Fibroblast of mammary gland (primary cell): ENCODE measurements around the gene JARID2.

Source experiments
- DNase-seq: peaks from one replicate; pipeline ENCODE4 v3.0.0-alpha.2; 2010; ENCODE audit warnings: low read depth
- H3K4me3 ChIP-seq: 2 replicates; pipeline ENCODE4 v1.5.1; 2011; ENCODE audit warnings: low read depth, mild to moderate bottlenecking, low read length, moderate library complexity; ENCODE audit not compliant: control insufficient read depth
- TF ChIP-seq, protein P1 (sequence below): conservative IDR thresholded peaks from 2 replicates; pipeline ENCODE4 v1.5.1; 2011; ENCODE audit warnings: low read depth, low read length, inconsistent platforms; ENCODE audit not compliant: control insufficient read depth, insufficient read depth

The JARID2 gene

DNA sequence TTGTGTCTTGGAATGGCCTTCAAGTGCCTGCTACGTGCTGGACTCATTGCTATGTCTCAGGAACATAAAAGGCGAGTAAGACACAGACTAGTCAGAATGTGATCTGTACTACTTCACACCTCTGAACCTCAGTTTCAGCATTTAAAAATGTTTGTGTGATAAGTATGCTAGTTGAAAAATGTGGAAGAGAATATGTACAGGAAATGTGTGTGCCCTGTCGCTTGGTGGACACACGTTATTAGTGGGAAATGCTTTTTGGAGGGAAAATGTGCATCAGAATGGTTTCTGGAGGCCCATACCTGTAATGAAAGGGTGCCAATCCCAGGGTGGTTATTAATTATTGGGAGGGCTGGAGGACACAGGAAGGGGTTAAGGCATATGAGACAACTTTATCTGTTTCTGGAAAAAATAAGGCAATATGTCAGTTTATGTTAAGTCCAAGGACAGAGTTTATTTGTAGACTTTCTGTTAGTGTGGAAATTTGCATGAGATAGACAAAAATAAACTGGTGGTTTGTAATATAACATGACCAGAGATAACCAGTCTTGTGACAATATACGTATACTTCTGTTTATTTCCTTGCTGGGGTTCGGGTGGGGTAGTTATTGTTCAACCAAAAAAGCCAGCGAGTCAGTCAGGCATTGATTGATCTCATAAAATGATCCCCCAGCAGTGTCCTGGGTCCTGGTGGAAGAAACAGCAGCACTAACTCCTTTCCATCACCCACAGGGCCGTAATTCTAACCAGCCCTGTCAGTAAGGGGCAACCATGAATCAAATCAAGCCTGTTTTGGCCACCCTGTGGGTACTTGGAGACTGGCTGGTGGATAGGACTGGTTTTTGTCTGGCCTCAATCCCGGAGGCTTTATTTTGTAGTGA is 117.9 kb downstream of the JARID2 start:
- no peak for DNase-seq
- TF ChIP-seq, protein P1, sequence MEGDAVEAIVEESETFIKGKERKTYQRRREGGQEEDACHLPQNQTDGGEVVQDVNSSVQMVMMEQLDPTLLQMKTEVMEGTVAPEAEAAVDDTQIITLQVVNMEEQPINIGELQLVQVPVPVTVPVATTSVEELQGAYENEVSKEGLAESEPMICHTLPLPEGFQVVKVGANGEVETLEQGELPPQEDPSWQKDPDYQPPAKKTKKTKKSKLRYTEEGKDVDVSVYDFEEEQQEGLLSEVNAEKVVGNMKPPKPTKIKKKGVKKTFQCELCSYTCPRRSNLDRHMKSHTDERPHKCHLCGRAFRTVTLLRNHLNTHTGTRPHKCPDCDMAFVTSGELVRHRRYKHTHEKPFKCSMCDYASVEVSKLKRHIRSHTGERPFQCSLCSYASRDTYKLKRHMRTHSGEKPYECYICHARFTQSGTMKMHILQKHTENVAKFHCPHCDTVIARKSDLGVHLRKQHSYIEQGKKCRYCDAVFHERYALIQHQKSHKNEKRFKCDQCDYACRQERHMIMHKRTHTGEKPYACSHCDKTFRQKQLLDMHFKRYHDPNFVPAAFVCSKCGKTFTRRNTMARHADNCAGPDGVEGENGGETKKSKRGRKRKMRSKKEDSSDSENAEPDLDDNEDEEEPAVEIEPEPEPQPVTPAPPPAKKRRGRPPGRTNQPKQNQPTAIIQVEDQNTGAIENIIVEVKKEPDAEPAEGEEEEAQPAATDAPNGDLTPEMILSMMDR = no peak
- H3K4me3 ChIP-seq = no peak overlapping the region

DNA sequence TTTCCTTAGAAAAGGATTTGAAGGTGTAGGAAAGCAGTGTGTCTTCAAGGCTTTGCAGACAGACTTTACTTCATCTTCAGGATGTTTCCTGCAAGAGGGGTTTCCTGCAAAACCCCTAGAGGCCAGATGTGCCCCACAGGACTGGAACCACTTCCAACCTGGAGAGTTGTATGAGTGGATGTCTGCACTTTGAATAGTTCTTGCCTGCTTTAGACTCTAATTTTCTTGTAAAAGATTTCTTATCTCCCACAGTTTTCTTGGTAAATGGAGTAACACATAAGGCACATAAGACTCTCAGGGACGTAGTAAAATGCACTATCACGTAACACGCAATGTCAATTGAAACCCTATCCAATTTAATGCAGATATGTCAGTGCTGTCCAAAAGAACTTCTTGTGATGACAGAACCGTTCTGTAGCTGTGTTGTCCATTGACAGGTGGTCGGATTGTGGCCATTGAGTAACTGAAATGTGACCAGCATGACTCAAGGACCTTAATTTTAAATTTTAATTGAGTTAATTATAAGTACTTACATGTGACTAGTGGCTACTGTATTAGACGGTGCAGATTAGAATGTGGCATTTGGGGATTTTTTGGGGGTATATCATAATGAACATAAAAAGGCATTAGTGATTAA is 118.7 kb downstream of the JARID2 start:
- H3K4me3 ChIP-seq = no peak overlapping the region
- TF ChIP-seq, protein P1 = no peak
- no peak for DNase-seq

DNA sequence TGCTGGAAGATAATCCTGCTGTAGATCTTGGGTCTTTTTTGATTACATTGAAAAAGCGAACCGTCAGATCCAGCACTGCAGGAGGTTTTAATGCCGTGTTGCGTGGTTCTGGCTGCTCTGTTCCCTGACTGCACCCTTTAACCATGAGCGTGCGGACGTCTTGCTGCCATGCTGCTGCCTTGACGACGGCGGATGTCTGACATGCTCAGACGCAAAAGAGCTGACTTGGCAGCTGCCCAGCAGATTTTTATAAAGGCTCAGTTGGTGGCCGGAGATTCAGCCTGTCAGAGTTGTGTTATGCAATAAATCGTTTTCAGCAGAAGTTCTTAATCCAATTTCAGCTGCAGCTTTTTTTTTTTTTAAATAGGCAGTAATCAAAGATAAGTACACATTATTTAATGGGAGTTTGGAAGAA is 119.4 kb downstream of the JARID2 start:
- peak; percentile 82 for DNase-seq
- TF ChIP-seq, protein P1 = no peak
- no peak overlapping the region for H3K4me3 ChIP-seq

DNA sequence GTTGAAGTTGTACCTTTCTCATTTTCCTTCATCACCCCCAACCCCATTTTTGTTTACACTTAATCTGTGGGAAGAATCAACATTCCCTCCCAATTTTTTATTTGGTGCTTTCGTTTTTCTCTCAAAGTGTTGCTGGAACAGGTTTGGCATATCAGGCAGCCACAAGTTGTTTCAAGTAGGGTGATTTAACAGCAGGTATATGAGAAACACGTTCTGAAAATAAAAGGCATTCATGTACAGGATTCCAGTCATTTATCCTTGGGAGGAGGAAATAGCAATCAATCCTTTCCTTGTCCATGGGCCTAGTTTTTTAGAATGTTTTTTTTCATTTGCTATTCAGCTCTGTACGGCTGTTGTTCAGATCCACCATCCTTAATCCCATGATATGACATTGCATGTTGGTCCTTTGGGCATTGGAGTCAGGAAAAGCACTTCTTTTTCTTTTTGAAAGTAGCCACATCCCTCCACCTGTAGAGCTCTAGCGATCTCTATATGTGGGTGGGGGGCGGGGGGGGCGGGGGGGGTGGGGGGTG is 120.2 kb downstream of the JARID2 start:
- no peak overlapping the region for H3K4me3 ChIP-seq
- TF ChIP-seq, protein P1 = no peak
- no peak for DNase-seq

DNA sequence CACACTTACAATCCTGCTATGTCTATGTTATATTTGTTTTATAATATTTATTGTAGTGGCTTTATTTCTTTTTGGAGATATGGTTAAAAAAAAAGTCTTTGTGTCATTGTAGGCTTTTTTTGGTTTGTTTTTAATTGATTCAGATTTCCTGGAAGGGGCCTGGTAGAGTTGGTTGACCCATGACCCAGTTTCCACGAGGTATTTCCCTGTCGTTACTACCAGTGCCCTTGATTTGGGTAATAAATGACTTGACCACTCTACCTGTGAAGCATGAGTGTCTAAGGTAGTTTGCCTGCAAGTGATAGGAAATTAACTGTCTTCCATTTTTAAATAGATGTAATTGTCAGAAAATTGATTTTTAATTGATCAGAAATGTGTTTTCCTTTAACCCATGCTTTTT is 121.0 kb downstream of the JARID2 start:
- no peak for DNase-seq
- TF ChIP-seq, protein P1 = no peak
- H3K4me3 ChIP-seq = no peak overlapping the region

DNA sequence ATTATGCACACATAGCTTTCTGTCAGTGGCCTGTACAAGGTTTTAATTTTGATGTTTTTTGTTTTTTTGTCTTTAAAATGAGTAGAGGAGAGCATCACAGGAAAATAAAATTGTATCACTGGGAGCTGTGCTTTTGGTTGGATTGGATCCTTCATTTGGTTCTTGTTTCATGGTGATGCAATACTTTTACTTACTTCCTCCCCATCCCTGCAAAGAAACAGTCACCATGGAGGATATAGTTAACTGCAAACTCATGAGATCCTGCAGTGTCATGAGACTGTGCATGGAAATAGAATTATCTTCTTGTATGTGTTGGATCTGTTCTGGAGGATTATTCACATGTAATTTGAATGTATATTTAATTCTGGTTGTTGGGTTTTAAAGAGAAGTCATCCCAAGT is 122.3 kb downstream of the JARID2 start:
- no peak for DNase-seq
- no peak overlapping the region for H3K4me3 ChIP-seq
- TF ChIP-seq, protein P1 = no peak
